ENCODE results near the gene LOXL4.

Gene LOXL4

DNA sequence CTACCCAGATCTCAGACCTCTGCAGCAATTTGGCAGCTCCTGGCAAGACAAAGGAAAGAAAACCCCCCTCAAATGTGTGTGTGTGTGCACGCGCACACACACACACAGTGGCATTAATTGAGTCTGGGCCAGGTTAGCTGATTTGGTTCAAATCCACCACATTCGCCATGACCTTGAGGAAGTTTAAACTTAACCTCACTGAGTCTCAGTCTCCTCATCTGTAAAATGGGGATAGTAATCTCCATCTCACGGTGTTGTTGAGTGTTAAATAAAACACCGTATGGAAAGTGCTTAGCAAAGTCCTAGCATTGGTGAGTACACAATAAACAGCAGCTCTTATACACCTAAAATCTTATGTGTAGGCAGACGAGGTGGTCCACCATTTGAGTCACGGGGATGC, 4.9 kb downstream of the LOXL4 start:
- no peak for DNase-seq

DNA sequence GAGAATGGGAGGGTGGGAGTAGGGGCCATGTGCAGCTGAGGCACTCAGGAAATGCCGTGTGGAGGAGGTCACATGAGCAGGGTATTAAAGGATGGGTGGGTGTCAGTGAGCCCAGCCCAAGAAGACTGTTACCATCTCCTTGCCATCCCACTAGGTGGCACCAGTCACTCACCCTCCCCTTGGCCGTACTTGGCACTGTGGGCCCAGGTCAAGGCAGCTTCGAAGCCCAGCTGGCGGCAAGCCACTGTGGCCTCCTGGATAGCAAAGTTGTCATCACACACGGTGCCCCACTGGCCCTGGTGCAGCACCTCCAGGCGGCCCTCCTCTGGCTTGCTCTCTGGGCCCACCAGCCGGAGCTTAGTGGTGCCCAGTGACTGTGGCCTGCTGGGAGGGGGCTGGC, 5.4 kb downstream of the LOXL4 start:
- peak; percentile 63 to 69 (median 64) for DNase-seq

DNA sequence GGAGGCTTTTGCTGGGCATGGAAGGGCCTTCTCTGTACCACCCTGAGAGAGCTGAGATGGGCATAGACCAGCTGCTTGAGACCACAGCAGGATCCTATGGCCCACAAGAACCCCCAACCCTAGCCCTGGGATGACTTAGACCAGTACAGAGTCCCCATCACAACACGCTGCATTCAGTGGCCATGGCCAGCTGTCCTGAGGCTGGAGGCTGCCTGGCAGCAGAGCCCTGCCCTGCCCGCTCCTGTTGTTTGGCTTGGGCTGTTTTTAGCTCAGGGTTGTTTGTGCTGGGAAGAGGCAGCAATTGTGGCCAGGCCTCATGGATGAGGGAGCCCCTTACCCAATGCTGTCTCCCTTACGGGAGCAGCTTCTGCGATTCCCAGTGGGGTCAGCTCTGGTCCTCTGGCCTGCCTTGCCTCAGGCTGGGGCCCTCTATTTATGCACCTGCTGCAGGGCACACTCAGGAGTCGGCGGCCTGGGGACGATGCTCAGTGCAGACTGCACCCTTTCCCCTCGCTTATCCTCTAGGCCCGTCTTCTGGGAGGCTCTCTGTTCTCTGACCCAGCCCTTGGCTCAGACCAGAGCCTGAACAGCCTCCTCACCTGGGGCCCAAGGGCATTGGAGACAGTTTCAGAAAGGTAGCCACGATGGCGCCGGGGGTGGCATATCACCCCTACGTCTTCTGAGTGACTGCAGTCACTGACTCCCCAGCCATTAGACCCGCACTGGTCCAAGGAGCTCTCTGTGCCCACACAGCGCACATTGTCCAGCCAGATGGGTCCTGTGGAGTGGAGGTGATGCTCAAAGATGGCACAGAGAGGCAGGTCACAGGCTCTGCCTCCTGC, 6.3 kb downstream of the LOXL4 start:
- DNase-seq: no peak

DNA sequence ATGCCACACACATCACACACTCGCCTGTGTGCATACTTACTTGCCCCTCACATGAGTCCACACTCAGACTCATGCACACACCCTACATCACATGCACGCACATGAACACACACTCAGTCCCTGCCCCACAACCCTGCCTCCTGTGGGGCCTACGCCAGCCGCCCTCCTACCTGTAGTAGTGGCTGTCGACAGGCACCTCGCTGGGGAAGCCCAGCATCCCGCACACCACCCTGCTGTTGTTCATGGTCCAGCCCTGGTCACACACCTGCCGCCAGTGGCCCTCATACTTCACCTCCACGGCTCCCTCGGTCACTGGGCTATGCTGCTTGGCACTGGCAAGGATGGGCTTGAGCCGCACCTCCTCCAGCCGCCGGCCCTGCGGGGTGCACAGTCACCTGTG, 7.2 kb downstream of the LOXL4 start:
- no peak for DNase-seq

DNA sequence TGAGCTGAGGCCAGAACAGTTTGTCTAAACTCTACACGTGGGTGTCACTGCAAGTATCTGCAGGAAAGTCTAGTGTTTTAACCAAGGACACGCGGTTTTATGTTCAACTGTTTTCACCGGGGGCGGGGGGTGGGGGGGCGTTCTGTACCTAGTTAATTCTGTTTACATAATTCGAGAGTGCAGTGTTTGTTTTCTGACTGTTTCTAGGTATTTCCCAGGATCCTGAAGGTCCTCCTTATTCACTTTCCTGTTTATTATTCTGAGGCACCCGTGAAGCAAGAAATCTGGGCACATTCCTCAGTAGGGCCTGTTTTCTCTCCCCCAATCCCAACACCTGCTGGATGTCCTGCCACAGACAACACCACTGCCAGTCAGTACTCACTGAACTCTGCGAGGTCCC, 7.6 kb downstream of the LOXL4 start:
- no peak for DNase-seq

GRCh38 chr10:98259606-98260315, 8.2 kb downstream of the LOXL4 start:
- peak; percentile 85 to 92 (median 88) for DNase-seq

DNA sequence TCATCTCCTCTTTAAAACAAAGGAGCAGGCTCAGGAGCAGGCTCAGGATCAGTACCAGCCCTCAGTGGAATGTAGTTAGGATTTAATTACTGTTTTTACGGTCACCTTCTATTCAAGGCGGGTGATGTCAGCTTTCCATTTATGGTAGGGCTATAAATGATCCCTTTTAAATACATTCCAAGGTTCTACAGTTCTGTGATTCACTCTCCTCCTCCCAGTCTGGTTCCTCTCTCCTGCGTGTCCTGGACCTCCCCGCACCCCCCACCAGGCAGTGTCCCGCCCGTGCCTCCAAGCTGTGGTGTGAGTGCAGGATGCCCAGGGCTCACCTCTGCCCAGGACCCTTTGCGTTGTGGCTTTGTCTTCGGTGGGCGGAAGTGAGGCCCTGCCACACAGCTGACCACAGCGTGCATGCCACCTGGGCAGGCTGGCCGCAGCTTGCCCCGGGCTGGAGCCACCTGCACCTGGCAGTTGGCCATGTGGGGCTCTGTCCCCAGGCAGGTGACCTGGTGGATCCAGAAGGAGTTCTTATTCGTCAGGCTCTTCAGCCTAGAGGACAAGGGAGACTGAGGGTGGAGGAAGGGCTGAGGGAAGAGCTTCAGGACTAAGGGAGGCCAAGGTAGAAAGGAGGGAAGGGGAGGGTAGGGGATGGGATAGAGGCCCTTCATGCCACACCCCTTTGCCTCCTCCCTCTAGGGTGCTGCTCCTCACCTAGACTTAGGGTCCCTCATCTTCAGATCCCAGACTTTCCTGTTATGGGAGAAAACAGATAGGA, 9.1 kb downstream of the LOXL4 start:
- no peak for DNase-seq

DNA sequence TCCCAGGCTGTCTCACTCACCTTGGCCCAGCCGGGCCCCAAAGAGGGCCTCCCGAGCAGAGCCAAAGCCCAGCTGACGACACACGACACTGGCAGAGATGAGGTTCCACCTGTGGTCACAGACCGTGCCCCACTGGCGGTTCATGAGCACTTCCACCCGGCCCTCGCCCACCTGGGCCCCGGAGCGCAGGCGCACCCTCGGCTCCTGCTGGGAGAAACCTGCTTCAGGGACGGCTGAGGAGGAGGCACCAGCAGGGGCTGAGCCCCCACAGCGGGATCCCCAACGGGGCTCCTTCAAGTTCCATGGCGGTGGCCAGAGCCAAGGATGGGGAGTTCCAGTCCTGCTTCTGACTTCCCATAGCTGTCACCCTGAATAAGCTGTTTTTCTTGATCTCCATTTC, 10.0 kb downstream of the LOXL4 start:
- no peak for DNase-seq

DNA sequence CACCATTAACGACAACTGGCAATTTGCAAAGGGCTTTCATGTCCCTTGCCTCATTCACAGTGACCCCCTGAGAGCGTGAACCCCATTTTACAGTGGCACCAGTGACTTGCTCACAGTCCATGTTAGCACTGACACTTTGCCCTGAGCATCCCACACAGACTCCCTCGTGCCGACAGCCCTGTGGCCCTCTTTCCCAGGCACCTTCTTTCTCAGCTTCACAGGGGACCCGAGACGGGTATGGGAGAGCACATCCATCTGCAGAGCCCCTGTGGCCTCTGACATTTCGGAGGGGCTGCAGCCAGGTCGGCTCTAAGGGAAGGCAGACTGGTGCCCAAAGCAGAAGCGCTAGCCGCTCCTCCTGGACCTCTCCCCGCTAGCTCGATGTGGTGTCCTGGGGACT, 10.8 kb downstream of the LOXL4 start:
- no peak for DNase-seq

- no peak for DNase-seq
Measured at GRCh38 chr10:98256692-98257091, 11.3 kb downstream of the LOXL4 start.

- DNase-seq: no peak
Measured at GRCh38 chr10:98255146-98255877, 12.7 kb downstream of the LOXL4 start.

GRCh38 chr10:98254234-98254974, 13.6 kb downstream of the LOXL4 start:
- no peak for DNase-seq

DNA sequence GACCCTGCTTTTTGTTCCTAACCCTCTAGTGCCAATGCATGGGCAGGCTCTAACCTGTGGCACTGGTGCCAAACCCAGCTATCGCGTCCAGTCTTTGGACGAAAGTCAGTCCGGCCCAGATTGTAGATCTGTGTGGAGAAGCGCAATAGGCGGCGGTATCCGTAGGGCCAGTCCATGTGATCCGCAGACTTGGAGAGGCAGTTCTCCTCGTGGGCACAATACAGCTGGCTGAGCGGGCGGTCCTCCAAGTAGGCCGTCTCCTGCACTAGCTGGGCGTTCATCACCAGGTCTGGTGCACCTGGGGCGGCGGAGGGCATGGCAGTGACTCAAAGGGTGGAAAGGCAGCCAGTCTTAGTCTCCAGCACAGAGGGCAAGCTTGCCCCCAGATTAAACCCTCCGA, 14.5 kb downstream of the LOXL4 start:
- DNase-seq: no peak

- no peak for DNase-seq
Measured at GRCh38 chr10:98252464-98252863, 15.5 kb downstream of the LOXL4 start.

DNA sequence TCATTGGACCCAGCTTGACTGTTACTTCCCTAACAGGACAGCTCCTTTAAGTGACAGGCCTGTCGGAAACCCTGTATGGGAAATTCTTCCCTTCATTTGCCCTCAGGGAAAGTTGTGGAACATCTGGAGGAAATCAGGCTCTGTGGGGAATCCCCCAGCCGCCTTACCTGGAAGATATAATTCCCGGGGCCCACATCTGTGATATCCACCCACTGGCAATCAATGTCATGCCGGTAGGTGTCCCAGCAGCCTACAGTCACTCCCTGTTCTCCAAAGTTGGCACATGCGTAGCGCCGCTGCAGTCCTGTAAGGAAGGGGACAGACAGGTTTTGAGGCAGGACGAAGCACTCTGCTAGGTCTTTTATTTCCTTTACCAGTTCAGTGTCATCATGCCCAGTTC, 16.6 kb downstream of the LOXL4 start:
- no peak for DNase-seq

- no peak for DNase-seq
Measured at GRCh38 chr10:98249134-98249533, 18.9 kb downstream of the LOXL4 start.

GRCh38 chr10:98248018-98248417, 20.0 kb downstream of the LOXL4 start:
- DNase-seq: no peak

DNA sequence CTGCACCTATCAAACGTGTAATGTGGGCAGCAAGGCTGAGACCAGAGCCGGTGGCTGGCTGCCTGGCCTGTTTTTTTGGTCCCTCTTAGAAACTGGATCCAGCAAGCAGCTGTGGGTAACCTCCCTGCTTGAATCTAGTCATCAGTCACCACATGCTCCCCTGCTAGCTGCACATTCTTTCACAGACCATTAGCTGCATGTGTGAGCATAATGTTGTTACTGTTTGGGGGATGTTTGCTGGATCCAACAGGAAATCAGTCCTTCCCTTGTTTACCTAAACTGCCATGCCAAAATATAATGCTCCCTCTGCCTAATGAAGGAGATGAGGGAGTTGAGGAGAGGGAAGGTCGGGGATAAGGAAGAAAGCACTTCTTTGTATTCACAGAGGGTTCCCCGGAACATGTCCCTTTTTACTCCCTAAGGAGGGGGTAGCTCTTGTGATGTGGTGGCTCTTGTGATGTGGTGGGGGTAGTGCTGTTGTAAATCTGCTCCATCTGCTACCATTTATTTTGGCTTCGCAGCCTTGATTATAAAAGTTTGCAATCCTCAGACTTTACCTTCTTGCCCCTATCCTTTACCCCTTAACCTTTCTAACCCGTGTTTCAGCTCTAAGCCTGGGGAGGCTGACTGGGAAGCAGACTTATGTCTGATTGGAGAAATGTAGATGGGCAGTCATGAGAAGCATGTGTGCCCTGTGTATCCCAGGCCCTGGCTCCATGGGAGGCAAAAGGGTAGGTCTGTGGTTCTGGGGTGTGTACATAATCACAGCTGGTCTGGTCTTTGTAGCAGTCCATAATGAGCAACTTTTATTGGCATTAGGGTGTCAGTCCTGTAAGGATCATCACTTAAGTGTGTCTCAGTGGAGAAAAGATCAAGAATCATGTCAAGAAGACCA, 20.8 kb downstream of the LOXL4 start:
- DNase-seq: no peak

- DNase-seq: no peak
Measured at GRCh38 chr10:98244586-98244985, 23.4 kb downstream of the LOXL4 start.

GRCh38 chr10:98244141-98244540, 23.9 kb downstream of the LOXL4 start:
- no peak for DNase-seq

GRCh38 chr10:98242823-98243222, 25.2 kb downstream of the LOXL4 start:
- peak in 2 of 3 donors; percentile 14 to 26 for DNase-seq
